Fibroblast of lung (primary cell): ENCODE results near the gene OR13J1. TPM values are rescaled to one million over a fixed set of nuclear protein-coding genes. Genes with fewer than 3 reads are reported as not detected.

Experiments used
- DNase-seq, 2 donors: peaks; one replicate each; pipeline versions ENCODE4 v3.0.0 to v3.0.0-alpha.2; 2010; ENCODE audit warnings: low read depth in 2 of 2
- H2AFZ ChIP-seq: 2 replicates; pipeline ENCODE4 v1.5.1; 2012; ENCODE audit warnings: low read length, control low read depth, inconsistent platforms
- H3K27ac ChIP-seq: 2 replicates; pipeline ENCODE4 v1.5.1; 2011; ENCODE audit warnings: low read length, control low read depth; ENCODE audit not compliant: insufficient read depth
- H3K27me3 ChIP-seq: 2 replicates; pipeline ENCODE4 v1.5.1; 2011; ENCODE audit warnings: mild to moderate bottlenecking, low read length; ENCODE audit not compliant: control insufficient read depth, insufficient read depth
- H3K36me3 ChIP-seq: 2 replicates; pipeline ENCODE4 v1.5.1; 2011; ENCODE audit warnings: low read length; ENCODE audit not compliant: control insufficient read depth, insufficient read depth
- H3K4me1 ChIP-seq: 2 replicates; pipeline ENCODE4 v1.5.1; 2011; ENCODE audit warnings: low read length; ENCODE audit not compliant: control insufficient read depth, insufficient read depth; ENCODE audit errors: extremely low read depth
- H3K4me2 ChIP-seq: 2 replicates; pipeline ENCODE4 v1.5.1; 2011; ENCODE audit warnings: low read length, control low read depth; ENCODE audit not compliant: insufficient read depth; ENCODE audit errors: extremely low read depth
- H3K4me3 ChIP-seq, 4 experiments: fragments of 200-600 bp in 1 of 4; sonication (generic) in 1 of 4; replicated peaks in 1 of 4; 2 replicates each; pipeline ENCODE4 v1.5.1; 2011 to 2016; ENCODE audit warnings: low read length in 4 of 4, low read depth in 3 of 4, mild to moderate bottlenecking in 3 of 4, control low read depth in 2 of 4, inconsistent platforms in 1 of 4, mixed read lengths in 1 of 4; ENCODE audit not compliant: insufficient read depth in 1 of 4; ENCODE audit errors: control extremely low read depth in 1 of 4
- H3K79me2 ChIP-seq: 2 replicates; pipeline ENCODE4 v1.5.1; 2012; ENCODE audit warnings: mild to moderate bottlenecking, low read length, inconsistent platforms; ENCODE audit not compliant: control insufficient read depth, insufficient read depth
- H3K9ac ChIP-seq: 2 replicates; pipeline ENCODE4 v1.5.1; 2011; ENCODE audit warnings: mild to moderate bottlenecking, low read length, control low read depth; ENCODE audit not compliant: insufficient read depth
- H3K9me3 ChIP-seq: 2 replicates; pipeline ENCODE4 v1.5.1; 2012; ENCODE audit warnings: low read depth, low read length; ENCODE audit not compliant: control insufficient read depth, insufficient read depth
- H4K20me1 ChIP-seq: 2 replicates; pipeline ENCODE4 v1.5.1; 2011; ENCODE audit warnings: low read length; ENCODE audit not compliant: control insufficient read depth, insufficient read depth; ENCODE audit errors: extremely low read depth
- EZH2 ChIP-seq: IDR thresholded peaks from 2 replicates; pipeline ENCODE4 v1.5.1; 2012; ENCODE audit warnings: low read length, control low read depth, mild to moderate bottlenecking; ENCODE audit errors: missing control alignments
- polyA plus RNA-seq, 2 donors: library from polyadenylated mRNA; depleted of rRNA in 1 of 2; stranded (reverse) in 1 of 2; unstranded in 1 of 2; fragments of >200 nt; gene quantifications; 2 replicates each; pipeline ENCODE4 v1.2.1, GENCODE V29; 2011 to 2012; ENCODE audit warnings: missing spikeins in 1 of 2
- total RNA-seq: library from RNA; depleted of rRNA; stranded (reverse); fragments of >200 nt; gene quantifications from 2 replicates; pipeline ENCODE4 v1.2.1, GENCODE V29; 2014
- TF ChIP-seq, protein P1 (sequence below), 2 donors: IDR thresholded peaks in 1 of 2; conservative IDR thresholded peaks in 1 of 2; 1 replicate in 1 of 2; 2 replicates in 1 of 2; pipeline ENCODE4 v1.5.1; 2011 to 2012; ENCODE audit warnings: low read length in 2 of 2, control low read depth in 1 of 2, inconsistent platforms in 1 of 2, low read depth in 1 of 2, mild to moderate bottlenecking in 1 of 2

Gene OR13J1
- total and polyA plus RNA-seq, 2 donors (not counting 1 experiment from before 2014, with no cell fraction given), result not detected

DNA sequence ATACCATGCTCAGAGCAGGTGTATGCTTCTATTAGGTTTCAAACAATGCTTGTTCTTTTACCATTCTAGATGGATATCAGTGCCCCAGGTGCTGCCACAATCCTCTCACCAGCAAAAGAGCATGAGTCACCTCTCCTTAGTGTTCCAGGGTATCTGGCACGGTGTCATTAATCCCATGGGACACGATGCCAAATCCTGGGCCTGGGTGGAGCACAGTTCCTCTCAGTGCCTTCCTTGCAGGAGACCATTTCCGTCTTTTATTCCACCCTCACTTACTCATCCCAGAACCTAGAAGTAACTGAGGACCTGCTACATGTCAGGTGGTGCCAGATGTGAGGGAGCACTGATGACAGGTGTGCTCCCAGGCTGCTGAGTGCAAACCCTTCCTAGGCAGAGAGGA, 1.3 kb upstream of the OR13J1 start:
- H2AFZ ChIP-seq, result no peak overlapping the region
- no peaks in the 10 kb centered on the region for H4K20me1 ChIP-seq
- H3K27ac ChIP-seq, result no peak overlapping the region
- no peaks in the 10 kb centered on the region for H3K4me1 ChIP-seq
- no peaks in the 10 kb centered on the region for H3K36me3 ChIP-seq
- H3K9me3 ChIP-seq, result no peaks in the 10 kb centered on the region
- no peaks in the 10 kb centered on the region for H3K27me3 ChIP-seq
- DNase-seq, result peak in 1 of 2 donors; percentile 4
- H3K9ac ChIP-seq, result no peak overlapping the region
- no peaks in the 10 kb centered on the region for H3K79me2 ChIP-seq
- H3K4me2 ChIP-seq, result no peak overlapping the region
- no peak overlapping the region for H3K4me3 ChIP-seq
- no peak for TF ChIP-seq EZH2
- TF ChIP-seq, protein P1, sequence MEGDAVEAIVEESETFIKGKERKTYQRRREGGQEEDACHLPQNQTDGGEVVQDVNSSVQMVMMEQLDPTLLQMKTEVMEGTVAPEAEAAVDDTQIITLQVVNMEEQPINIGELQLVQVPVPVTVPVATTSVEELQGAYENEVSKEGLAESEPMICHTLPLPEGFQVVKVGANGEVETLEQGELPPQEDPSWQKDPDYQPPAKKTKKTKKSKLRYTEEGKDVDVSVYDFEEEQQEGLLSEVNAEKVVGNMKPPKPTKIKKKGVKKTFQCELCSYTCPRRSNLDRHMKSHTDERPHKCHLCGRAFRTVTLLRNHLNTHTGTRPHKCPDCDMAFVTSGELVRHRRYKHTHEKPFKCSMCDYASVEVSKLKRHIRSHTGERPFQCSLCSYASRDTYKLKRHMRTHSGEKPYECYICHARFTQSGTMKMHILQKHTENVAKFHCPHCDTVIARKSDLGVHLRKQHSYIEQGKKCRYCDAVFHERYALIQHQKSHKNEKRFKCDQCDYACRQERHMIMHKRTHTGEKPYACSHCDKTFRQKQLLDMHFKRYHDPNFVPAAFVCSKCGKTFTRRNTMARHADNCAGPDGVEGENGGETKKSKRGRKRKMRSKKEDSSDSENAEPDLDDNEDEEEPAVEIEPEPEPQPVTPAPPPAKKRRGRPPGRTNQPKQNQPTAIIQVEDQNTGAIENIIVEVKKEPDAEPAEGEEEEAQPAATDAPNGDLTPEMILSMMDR (conservative IDR thresholded peaks at IDR 0.05 in 1 of 2, IDR thresholded peaks at IDR 0.05 in 1 of 2; ENCODE audit: low read depth in 1 of 2, low read length in 2 of 2), result no peak

DNA sequence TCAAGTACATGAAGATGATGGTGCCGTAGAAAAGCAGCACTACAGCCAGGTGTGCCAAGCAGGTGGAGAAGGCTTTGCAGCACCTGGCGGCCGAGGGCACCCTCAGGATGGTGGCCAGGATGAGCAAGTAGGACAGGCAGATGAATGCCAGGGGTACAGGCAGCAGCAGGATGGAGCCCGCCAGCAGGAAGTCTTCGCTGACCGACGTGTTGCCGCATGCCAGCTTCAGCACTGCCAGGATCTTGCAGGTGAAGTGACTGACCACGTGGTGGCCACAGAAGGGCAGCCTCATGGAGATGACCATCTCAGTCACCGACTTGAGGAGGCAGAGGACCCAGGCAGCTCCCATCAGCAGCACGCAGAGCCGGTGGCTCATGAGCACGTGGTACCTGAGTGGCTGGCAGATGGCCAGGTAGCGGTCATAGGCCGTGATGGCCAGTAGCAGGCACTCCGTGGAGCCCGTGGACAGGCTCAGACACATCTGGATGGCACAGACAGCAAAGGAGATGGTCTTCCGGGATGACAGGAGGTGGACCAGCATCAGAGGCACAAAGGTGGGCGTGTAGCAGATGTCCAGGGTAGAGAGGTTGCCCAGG, 482 bp downstream of the OR13J1 start:
- Histone ChIP-seq H3K9ac (no peak overlapping the region), H4K20me1 (no peaks in the 10 kb centered on the region), H3K27me3 (no peaks in the 10 kb centered on the region), H3K27ac (no peak overlapping the region), H3K4me2 (no peak overlapping the region), H3K36me3 (no peaks in the 10 kb centered on the region), H3K9me3 (no peaks in the 10 kb centered on the region), H3K4me3 (no peak overlapping the region), H2AFZ (no peak overlapping the region), H3K4me1 (no peaks in the 10 kb centered on the region), H3K79me2 (no peaks in the 10 kb centered on the region)
- TF ChIP-seq, protein P1 (conservative IDR thresholded peaks at IDR 0.05 in 1 of 2, IDR thresholded peaks at IDR 0.05 in 1 of 2; ENCODE audit: low read depth in 1 of 2, low read length in 2 of 2), result no peak
- no peak for TF ChIP-seq EZH2
- DNase-seq, result no peak

DNA sequence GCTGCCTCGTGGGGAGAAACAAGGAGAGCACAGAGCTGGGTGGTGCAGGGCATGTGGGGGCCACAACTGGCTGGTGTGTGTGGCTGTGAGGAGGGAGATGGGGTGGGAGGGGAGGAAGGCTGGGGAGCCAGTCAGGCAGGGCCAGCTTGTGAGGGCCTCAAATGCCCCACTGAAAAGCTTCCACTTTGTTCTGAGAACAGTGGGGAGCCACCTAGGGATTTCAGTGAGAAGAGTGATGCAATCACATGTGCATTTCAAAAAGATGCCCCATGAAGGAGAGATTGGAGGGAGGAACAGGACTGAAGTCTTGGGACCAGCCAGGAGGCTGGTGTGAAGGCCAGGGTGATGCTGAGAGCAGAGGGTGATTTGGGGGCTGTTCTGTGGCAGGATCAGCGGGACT, 1.3 kb downstream of the OR13J1 start:
- Histone ChIP-seq H3K9ac (no peak overlapping the region), H3K4me1 (no peaks in the 10 kb centered on the region), H4K20me1 (no peaks in the 10 kb centered on the region), H3K79me2 (no peaks in the 10 kb centered on the region), H3K27ac (no peak overlapping the region), H3K4me2 (no peak overlapping the region), H2AFZ (no peak overlapping the region), H3K27me3 (peaks cover under 1% of the 10 kb centered on the region), H3K4me3 (no peak overlapping the region), H3K9me3 (no peaks in the 10 kb centered on the region), H3K36me3 (no peaks in the 10 kb centered on the region)
- TF ChIP-seq, protein P1 (conservative IDR thresholded peaks at IDR 0.05 in 1 of 2, IDR thresholded peaks at IDR 0.05 in 1 of 2; ENCODE audit: low read depth in 1 of 2, low read length in 2 of 2), result no peak
- TF ChIP-seq EZH2, result no peak
- no peak for DNase-seq
